GM13976 (cell line): ENCODE measurements around the gene ARMC9.
"Not testable (repeated sequence)": the region's sequence is repeated elsewhere in the genome, so short reads cannot be mapped to it uniquely, and the experiment has no call there.

Experiments used
- DNase-seq: peaks from one replicate; pipeline ENCODE4 v3.0.0; 2012; ENCODE audit warnings: low spot score
- CTCF ChIP-seq: IDR thresholded peaks from 2 replicates; pipeline ENCODE4 v1.5.1; 2012; ENCODE audit warnings: borderline replicate concordance, mild to moderate bottlenecking; ENCODE audit not compliant: insufficient read depth; ENCODE audit errors: extremely low read depth, missing control alignments, control extremely low read depth
- in situ Hi-C: fragments of 300-500 bp; cut with MboI; formaldehyde crosslinking; loops from one replicate; pipeline ENCODE4 v1.12.0; 2022; ENCODE audit warnings: low sequenced_read_pairs, mixed read lengths, inconsistent platforms; ENCODE audit not compliant: unreplicated experiment

ARMC9 gene

DNA sequence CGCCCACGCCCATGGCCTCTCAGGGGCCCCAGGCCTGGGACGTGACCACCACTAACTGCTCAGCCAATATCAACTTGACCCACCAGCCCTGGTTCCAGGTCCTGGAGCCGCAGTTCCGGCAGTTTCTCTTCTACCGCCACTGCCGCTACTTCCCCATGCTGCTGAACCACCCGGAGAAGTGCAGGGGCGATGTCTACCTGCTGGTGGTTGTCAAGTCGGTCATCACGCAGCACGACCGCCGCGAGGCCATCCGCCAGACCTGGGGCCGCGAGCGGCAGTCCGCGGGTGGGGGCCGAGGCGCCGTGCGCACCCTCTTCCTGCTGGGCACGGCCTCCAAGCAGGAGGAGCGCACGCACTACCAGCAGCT, 199.5 kb downstream of the ARMC9 start:
- TF ChIP-seq CTCF = no peak
- in situ Hi-C loops = no loop called here
- DNase-seq = no peak

DNA sequence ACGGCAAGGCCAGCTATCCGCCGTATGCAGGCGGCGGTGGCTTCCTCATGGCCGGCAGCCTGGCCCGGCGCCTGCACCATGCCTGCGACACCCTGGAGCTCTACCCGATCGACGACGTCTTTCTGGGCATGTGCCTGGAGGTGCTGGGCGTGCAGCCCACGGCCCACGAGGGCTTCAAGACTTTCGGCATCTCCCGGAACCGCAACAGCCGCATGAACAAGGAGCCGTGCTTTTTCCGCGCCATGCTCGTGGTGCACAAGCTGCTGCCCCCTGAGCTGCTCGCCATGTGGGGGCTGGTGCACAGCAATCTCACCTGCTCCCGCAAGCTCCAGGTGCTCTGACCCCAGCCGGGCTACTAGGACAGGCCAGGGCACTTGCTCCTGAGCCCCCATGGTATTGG, 200.2 kb downstream of the ARMC9 start:
- no peak for TF ChIP-seq CTCF
- DNase-seq = no peak
- in situ Hi-C loops = no loop called here

DNA sequence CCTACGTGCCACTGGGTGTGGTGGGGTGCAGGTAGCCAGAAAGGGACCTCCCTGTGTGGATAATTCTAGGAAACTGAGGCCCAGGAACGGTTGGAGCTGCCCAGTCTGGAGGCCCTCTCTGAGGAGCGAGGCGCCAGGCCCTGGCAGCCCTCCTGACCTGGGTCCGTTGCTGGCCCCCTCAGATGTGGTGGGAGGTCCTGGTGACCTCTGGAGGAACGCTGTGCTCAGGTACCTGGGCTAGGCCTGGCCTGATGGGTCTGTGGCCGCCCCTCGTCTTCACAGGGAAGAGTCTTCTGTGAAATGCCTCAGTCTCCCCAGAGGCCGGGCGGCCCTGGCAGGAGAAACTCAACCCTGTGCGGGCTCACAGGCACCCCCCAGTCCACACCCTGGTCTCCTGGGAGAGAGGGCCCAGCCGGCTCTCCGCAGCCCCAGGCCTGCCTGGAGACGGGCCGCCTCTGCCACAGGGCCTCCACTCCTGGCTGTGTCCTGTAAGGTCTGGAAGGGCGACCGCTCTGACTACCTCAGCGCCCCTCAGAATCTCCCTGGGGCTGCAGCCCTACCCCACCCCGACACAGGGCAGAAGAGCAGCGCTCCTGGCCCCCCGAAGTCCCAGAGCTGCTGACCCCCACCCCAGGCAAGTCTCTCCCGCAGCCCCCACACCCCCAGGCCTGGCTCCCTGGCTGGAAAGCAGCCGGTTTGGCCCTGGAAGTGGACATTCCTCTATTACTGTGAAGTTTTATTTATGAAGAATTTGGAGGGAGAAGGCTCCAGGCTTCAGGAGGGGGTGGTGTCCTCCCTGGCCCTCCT, 200.8 kb downstream of the ARMC9 start:
- TF ChIP-seq CTCF = no peak
- DNase-seq = peak; percentile 22
- in situ Hi-C loops = no loop called here

DNA sequence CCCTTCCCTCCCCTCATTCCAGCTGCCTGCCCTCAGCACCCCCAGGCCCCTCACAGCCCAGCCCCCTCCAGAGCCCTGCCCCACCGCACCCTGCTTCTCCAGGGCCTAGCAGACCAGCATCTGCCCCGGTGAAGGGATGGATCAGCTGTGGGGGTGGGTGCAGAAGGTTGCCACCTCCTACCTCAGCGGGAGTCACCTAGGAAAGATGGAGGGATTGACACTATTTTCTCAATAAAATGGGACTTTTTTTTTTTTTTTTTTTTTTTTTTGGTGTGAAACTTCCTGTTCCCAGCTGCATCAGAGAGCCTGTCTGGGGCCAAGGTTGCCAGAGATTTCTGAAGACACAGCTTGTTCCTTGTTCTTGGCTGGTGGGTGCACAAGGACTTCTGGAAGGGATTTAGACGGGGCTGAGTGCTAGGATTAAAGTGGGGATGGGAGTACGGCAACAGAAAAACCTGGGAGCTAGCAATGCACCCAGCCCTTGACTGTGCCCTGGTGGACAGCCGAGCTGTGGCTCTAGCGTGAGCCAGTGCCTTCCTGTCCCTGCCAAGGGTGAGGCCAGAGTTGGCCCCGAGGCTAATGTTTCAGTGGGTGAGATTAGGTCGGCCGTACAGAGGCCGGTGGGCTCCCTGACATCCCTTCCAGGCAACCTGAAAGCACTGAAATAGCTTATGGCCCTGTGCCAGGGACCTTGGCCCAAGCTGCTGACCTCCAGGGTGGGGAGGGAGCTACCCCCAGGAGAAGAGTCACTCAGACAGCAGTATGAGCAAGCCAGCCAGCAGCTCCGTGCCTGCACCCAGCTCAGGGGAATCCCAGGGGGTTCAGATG, 201.6 kb downstream of the ARMC9 start:
- no peak for TF ChIP-seq CTCF
- in situ Hi-C loops = loop anchor here (10.0 kb wide), 1 partner anchor 175 kb away; no protein-coding TSS in a partner anchor
- peak; percentile 38 for DNase-seq

- DNase-seq = not testable (repeated sequence)
- in situ Hi-C loops = loop anchor here (10.0 kb wide), 1 partner anchor 176 kb away; no protein-coding TSS in a partner anchor
These were observed 202.2 kb downstream of the ARMC9 start for GRCh38 chr2:231400681-231401080.

- in situ Hi-C loops = loop anchor here (10.0 kb wide), 1 partner anchor 176 kb away; no protein-coding TSS in a partner anchor
- DNase-seq = not testable (repeated sequence)
These were observed 202.7 kb downstream of the ARMC9 start for GRCh38 chr2:231401101-231401500.

GRCh38 chr2:231403421-231404182, 205.2 kb downstream of the ARMC9 start:
- DNase-seq = not testable (repeated sequence)
- in situ Hi-C loops = loop anchor here (10.0 kb wide), 1 partner anchor 179 kb away; no protein-coding TSS in a partner anchor

GRCh38 chr2:231404183-231404578, 205.8 kb downstream of the ARMC9 start:
- not testable (repeated sequence) for DNase-seq
- in situ Hi-C loops = loop anchor here (10.0 kb wide), 1 partner anchor 179 kb away; no protein-coding TSS in a partner anchor
